GM06990 (cell line): ENCODE data around the gene SIDT1.

Experiments used
- DNase-seq: peaks from one replicate; pipeline ENCODE4 v3.0.0-alpha.2; 2011; ENCODE audit not compliant: insufficient read length; ENCODE audit errors: extremely low read depth
- H3K27me3 ChIP-seq: replicated peaks from 2 replicates; pipeline ENCODE4 v1.6.0; 2011; ENCODE audit warnings: low read length; ENCODE audit not compliant: control insufficient read depth, insufficient read depth
- H3K36me3 ChIP-seq: 2 replicates; pipeline ENCODE4 v1.5.1; 2011; ENCODE audit warnings: low read length; ENCODE audit not compliant: control insufficient read depth, insufficient read depth
- H3K4me3 ChIP-seq: replicated peaks from 2 replicates; pipeline ENCODE4 v1.5.1; 2011; ENCODE audit warnings: low read depth, mild to moderate bottlenecking, control low read depth, low read length
- CTCF ChIP-seq: IDR thresholded peaks from 2 replicates; pipeline ENCODE4 v1.5.1; 2011; ENCODE audit warnings: low read length, control low read depth, mild to moderate bottlenecking, inconsistent platforms; ENCODE audit not compliant: insufficient read depth, poor library complexity, severe bottlenecking

Gene SIDT1

GRCh38 chr3:113531826-113532697, at the start of gene SIDT1:
Gene SIDT1, plus strand, starts transcription at chr3:113532555. Its CDS starts 467 bp downstream, at chr3:113533022.
- Histone ChIP-seq H3K4me3 (peak within 1 kb of the TSS; percentile 88), H3K27me3 (no peaks in the 10 kb centered on the region), H3K36me3 (no peaks in the 10 kb centered on the region)
- no peak for TF ChIP-seq CTCF
- DNase-seq: peak; percentile 64

- DNase-seq: no peak
- no peaks in the 10 kb centered on the region for H3K36me3 ChIP-seq
- no peaks in the 10 kb centered on the region for H3K27me3 ChIP-seq
- no peak overlapping the region for H3K4me3 ChIP-seq
- TF ChIP-seq CTCF: no peak
These were observed 47.2 kb upstream of the SIDT1 start for GRCh38 chr3:113485161-113485609.

DNA sequence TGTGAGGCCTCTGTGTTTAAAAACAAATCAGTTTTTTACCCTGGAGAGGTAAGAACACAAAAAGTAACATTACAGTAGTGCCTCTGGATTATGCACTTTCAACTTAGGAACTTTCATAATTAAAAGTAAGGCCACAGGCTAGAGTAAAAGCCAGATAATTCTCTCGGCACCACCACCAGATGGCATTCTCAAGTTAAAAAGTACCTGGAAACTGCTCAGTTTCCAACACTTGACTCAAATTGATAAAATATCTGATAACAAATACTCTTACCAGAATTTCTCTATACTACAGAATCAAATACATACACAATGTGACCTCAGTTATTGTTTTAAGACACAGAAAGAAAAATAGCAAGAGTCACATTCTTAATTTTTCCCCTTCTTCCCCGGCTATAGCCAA, 37.3 kb upstream of the SIDT1 start:
- no peaks in the 10 kb centered on the region; the same call in none of the 2 replicates for H3K36me3 ChIP-seq
- no peaks in the 10 kb centered on the region for H3K27me3 ChIP-seq
- peak; percentile 43 for TF ChIP-seq CTCF
- no peak overlapping the region for H3K4me3 ChIP-seq
- no peak for DNase-seq

- no peak for DNase-seq
- Histone ChIP-seq H3K27me3 (no peaks in the 10 kb centered on the region), H3K4me3 (no peak overlapping the region), H3K36me3 (no peaks in the 10 kb centered on the region; the same call in none of the 2 replicates)
- TF ChIP-seq CTCF: no peak
These were observed 35.4 kb upstream of the SIDT1 start for GRCh38 chr3:113496924-113497323.

- no peak for DNase-seq
- no peak overlapping the region for H3K4me3 ChIP-seq
- TF ChIP-seq CTCF: no peak
- H3K36me3 ChIP-seq: no peaks in the 10 kb centered on the region; the same call in 1 of the 2 replicates
- H3K27me3 ChIP-seq: no peaks in the 10 kb centered on the region
These were observed 33.9 kb upstream of the SIDT1 start for GRCh38 chr3:113498221-113499005.
